ENCODE measurements around the gene CPNE7.

The CPNE7 gene

DNA sequence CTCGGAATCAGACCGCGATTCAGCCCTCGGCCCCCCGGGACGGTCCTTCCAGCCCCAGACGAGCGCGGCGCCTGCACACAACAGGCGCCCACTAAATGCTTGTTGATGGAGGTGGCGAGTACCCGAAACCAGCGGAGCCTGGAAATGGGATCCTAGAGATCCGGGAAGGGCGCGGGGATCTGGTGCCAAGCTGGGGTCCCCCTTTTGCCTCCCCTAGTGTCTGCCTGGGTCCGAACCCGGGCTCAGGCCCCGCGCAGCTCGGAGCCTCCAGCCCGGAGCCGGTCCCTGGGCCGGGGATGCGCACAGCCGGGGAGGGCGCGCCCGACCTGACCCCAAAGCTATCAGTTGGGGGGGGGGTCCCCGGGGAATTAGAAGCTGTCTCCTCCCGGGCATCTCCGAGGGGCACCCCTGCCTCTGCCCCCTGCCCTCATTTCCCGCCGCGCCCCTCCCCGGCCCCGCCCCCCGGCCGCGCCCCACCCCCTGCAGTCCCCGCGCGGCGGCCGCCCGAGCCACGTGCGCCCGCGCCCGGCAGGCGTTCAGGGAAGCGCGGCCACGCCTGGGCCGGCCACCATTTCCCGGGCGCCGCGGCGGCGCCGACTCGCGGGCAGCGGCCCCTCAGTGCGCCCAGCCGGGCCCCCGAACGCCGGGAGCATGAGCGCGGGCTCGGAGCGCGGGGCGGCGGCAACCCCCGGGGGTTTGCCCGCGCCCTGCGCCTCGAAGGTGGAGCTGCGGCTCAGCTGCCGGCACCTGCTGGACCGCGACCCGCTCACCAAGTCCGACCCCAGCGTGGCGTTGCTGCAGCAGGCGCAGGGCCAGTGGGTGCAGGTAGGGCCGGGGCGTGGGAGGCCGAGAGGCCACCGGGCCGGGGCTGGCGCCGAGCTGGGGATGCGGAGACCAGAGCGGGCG, at the start of gene CPNE7:
CPNE7 (plus strand) TSS at position 512 of the 906 bp plus-strand sequence; CDS start at position 652, 140 bp downstream.
- DNase-seq, result no peak

- no peak for DNase-seq
Measured at GRCh38 chr16:89529097-89529496, 46.5 kb upstream of the CPNE7 start.

- no peak for DNase-seq
Measured at GRCh38 chr16:89530401-89531381, 44.9 kb upstream of the CPNE7 start.

- DNase-seq, result no peak
Measured at GRCh38 chr16:89531821-89532526, 43.6 kb upstream of the CPNE7 start.

GRCh38 chr16:89534252-89534756, 41.3 kb upstream of the CPNE7 start:
- peak; percentile 43 to 75 for DNase-seq

DNA sequence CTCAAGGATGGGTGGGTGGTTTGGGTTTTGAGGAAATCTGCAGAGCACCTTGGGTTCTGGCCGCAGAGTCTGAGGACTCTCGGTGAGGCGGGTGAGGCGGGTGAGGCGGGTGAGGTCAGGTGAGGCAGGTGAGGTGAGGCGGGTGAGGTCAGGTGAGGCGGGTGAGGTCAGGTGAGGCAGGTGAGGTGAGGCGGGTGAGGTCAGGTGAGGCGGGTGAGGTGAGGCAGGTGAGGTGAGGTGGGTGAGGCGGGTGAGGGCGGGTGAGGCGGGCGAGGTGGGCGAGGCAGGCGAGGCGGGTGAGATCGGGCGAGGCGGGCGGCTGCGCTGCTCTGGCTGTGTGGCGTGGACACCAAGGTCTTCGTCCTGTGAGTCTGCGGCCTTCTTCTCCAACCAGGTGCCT, 39.2 kb upstream of the CPNE7 start:
- no peak for DNase-seq

GRCh38 chr16:89536886-89537548, 38.5 kb upstream of the CPNE7 start:
- no peak for DNase-seq

DNA sequence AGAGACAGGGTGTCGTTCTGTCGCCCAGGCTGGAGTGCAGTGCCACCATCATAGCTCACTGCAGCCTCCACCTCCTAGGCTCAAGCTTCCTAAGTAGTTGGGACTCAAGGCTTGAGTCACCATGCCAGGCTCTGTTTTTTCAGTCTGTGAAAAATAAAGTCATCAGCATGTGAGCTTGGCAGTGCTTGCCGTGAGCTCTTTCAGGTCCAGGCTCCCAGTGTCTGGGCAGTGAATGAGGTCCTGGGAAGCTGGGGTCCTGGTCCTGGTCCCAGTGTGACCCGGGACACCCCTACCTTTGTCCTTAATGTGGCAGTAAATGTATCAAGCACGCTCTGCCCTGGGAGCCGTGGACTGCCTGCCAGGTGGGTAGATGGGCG, 38.0 kb upstream of the CPNE7 start:
- no peak for DNase-seq

GRCh38 chr16:89538286-89538685, 37.3 kb upstream of the CPNE7 start:
- no peak for DNase-seq

GRCh38 chr16:89540557-89540956, 35.0 kb upstream of the CPNE7 start:
- no peak for DNase-seq

- no peak for DNase-seq
Measured at GRCh38 chr16:89541792-89542191, 33.8 kb upstream of the CPNE7 start.

- no peak for DNase-seq
Measured at GRCh38 chr16:89544113-89544512, 31.4 kb upstream of the CPNE7 start.

- DNase-seq, result no peak
Measured at GRCh38 chr16:89544713-89545043, 30.9 kb upstream of the CPNE7 start.

DNA sequence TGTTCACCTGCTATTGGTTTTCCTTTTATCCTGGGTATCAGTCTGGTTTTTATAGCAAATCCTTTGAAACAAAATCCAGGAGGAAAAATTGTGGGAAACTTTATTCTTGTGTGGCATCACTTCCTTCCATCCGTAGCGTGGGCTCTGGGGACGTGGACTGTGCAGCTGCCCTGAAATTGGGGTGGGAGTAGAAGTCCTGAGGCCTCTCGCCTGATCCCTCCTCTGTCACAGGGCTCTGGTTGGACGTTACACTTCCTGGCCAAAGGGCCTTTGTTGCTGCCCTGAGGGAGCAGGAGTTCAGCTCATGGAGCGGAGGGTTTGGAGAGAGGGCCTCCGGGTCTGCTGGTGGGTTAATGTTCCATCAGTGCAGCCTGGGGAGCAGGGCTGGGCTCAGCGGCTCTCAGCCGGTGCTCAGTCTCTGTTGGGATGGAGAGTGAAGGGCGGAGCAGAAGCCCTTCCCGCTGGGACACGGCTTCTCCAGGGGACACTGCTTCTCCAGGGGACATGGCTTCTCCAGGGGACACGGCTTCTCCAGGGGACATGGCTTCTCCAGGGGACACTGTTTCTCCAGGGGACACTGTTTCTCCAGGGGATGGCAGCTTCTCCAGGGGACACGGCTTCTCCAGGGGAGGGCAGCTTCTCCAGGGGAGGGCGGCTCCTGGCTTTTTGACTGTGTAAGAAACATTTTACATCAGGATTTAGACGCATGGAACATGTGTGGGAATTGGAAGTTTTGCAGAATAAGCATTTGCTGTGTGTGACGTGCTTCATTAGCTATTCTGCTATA, 30.3 kb upstream of the CPNE7 start:
- no peak for DNase-seq

DNA sequence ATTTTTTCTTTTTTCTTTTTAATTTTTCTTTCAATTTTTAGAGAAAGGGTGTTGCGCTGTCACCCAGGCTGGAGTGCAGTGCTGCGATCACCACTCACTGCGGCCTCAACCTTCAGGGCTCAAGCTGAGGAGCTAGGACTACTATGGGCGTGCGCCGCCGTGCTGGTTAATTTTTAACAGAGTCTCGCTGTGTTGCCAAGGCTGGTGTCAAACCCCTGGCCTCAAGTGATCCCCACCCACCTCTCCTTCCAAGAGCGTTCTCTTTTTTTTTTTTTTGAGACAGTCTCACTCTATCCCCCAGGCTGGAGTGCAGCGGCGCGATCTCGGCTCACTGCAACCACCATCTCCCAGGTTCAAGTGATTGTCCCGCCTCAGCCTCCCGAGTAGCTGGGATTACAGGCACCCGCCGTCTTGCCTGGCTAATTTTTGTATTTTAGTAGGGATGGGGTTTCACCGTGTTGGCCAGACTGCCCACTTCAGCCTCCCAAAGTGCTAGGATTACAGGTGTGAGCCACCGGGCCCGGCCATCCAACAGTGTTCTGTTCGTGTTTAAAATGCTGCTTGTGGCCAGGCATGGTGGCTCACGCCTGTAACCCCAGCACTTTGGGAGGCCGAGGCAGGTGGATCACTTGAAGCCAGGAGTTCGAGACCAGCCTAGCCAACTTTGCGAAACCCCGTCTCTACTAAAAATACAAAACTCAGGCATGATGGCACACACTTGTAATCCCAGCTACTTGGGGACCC, 29.6 kb upstream of the CPNE7 start:
- no peak for DNase-seq

DNA sequence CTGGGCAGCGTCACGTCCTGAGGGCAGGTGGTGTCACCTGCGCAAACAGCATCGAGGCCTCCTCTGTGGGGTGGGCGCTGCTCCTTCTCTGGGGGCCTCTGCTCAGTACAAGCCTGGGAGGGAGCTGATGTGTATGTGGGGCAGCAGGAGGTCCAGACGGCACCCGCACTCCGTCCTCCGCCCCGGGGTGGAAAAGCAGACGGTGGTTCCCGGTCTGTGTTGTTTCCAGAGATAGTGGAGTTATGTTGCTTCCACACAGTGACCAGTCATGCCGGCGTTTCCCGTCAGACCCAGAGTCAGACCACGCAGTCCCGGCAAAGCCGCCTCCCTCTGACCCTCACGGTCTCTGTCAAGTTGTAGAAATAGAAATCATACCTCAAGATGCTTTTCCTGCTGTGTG, 28.8 kb upstream of the CPNE7 start:
- DNase-seq, result no peak

- DNase-seq, result no peak
Measured at GRCh38 chr16:89547291-89547690, 28.3 kb upstream of the CPNE7 start.

- DNase-seq, result no peak
Measured at GRCh38 chr16:89547860-89548259, 27.7 kb upstream of the CPNE7 start.

DNA sequence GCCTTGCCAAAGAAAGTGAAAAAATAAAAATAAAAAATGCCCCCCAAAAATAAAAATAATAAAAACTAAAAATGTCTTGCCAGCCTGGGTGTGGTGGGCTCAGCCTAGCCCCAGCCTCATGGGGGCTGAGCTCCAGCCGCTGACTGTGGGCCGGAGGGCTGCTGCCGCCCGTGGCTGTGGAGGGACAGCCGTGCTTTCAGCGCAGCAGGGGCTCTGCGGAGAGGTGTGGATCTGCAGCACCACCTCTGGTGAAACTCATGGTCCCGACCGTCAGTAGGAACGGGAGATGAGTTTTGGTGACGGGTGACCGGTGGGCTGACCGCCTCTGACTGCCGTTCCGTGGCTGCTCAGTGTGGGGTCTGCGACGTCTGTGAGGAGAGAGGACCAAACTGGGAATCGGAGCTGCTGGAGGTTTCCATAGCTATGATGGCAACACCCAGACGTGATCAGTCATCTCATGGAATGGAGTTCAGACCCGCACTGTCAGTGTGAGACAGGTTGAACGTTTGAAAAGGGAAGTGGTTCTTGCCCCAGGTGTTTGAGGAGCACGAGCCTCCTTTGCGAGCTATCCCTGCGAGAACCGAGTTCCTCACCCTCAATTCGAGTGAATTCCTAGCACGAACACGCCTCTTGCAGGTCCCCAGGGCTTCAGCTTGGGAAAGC, 27.1 kb upstream of the CPNE7 start:
- no peak for DNase-seq

Data from CD4-positive, alpha-beta T cell treated with Interleukin-1 beta for 1 hour (primary cell).